Neural progenitor cell (in vitro differentiated cells): ENCODE measurements around the gene PEMT.

Experiments
- CTCF ChIP-seq: fragments of 200-600 bp; sonication (generic); IDR thresholded peaks from 2 replicates; pipeline ENCODE4 v1.5.1; 2017; ENCODE audit warnings: antibody characterized with exemption, mild to moderate bottlenecking
- EZH2 ChIP-seq: fragments of 200-600 bp; sonication (generic); IDR thresholded peaks from 2 replicates; pipeline ENCODE4 v1.6.1; 2017; ENCODE audit warnings: antibody characterized with exemption, mild to moderate bottlenecking, moderate library complexity

- no peak for TF ChIP-seq CTCF
- no peak for TF ChIP-seq EZH2
These were observed 99.4 kb downstream of the PEMT start for GRCh38 chr17:17492085-17492484.
